OCI-M2 (cell line): ENCODE measurements around the gene PCCA.
"Not testable (repeated sequence)": the region's sequence is repeated elsewhere in the genome, so short reads cannot be mapped to it uniquely, and the experiment has no call there.

Source experiments
- DNase-seq: peaks from one replicate; lab custom pipeline; 2025; ENCODE audit not compliant: unreplicated experiment; lab: John Stamatoyannopoulos, UW

PCCA gene, protein sequence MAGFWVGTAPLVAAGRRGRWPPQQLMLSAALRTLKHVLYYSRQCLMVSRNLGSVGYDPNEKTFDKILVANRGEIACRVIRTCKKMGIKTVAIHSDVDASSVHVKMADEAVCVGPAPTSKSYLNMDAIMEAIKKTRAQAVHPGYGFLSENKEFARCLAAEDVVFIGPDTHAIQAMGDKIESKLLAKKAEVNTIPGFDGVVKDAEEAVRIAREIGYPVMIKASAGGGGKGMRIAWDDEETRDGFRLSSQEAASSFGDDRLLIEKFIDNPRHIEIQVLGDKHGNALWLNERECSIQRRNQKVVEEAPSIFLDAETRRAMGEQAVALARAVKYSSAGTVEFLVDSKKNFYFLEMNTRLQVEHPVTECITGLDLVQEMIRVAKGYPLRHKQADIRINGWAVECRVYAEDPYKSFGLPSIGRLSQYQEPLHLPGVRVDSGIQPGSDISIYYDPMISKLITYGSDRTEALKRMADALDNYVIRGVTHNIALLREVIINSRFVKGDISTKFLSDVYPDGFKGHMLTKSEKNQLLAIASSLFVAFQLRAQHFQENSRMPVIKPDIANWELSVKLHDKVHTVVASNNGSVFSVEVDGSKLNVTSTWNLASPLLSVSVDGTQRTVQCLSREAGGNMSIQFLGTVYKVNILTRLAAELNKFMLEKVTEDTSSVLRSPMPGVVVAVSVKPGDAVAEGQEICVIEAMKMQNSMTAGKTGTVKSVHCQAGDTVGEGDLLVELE

DNA sequence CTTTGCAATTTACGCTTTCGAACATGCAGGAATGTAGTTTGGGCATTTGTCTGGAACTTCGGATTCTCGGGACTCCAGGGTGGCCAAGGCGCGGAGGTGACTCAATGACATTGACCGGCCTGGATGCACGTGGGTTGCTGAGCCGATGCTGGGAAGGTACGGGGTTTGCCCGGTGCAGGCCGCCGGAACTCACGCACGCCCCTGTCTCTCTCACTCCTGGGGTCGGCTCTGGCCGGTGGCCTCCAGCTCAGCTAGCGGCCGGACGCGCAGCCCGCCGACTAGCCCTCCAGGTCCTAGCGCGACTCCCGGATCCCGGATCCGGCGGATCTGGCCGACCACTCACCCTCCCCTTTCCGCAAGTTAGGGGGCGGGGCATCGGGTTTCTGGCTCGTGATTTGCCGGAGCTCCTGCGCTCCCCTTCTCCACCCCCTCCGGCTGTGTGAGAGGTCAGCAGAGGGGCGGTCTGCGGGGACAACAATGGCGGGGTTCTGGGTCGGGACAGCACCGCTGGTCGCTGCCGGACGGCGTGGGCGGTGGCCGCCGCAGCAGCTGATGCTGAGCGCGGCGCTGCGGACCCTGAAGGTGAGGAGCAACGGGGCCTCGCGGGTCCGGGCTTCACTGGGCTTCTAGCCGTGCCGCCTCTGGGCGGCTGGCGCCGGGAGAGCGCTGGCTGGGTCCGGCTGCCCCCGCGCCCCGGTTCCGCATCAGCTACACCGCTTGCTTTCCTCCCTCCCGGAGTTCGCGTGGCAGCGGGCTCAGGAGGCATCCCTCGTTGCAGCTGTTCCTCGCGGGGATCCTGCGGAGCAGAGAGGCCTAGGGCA is at the start of gene PCCA:
PCCA (plus strand) TSS at position 450 of the 821 bp plus-strand sequence; CDS start at position 478, 28 bp downstream.
- DNase-seq: peak; percentile 70

GRCh38 chr13:100039740-100040139 is 49.2 kb upstream of the PCCA start:
- no peak for DNase-seq

- no peak for DNase-seq
These were observed 48.7 kb upstream of the PCCA start for GRCh38 chr13:100040196-100040595.

DNA sequence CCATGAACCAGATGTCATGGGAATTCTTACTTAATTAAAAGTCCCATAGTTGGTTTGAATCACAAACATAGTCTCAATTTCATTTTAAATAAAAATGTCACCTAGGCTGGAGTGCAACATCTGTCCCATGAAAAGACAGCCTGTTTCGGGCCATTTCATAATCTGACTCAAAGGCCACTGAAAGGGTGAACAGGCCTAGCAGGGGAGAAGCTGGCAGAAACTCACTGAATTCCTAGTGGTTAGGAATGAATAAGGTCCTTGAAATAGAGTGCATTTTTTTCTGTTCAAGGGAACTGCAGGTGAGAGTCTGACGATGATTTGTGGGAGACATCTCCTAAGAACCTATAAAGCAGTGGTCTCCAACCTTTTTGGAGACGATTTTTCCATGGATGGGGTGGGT is 44.0 kb upstream of the PCCA start:
- no peak for DNase-seq

DNA sequence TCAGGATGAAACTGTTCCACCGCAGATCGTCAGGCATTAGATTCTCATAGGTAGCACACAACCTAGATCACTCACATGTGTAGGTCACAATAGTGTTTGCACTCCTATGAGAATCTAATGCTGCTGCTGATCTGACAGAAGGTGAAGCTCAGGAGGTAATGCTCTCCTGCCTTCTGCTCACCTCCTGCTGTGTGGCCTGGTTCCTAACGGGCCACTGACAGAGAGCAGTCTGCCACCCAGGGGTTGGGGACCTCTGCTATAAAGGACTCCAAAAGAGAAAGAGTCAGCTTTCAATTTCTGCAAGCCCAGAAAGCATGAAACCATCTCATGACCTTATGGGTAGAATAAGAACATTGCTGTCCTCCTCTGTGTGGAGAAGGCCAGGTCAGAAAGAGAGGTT is 43.5 kb upstream of the PCCA start:
- DNase-seq: no peak

DNA sequence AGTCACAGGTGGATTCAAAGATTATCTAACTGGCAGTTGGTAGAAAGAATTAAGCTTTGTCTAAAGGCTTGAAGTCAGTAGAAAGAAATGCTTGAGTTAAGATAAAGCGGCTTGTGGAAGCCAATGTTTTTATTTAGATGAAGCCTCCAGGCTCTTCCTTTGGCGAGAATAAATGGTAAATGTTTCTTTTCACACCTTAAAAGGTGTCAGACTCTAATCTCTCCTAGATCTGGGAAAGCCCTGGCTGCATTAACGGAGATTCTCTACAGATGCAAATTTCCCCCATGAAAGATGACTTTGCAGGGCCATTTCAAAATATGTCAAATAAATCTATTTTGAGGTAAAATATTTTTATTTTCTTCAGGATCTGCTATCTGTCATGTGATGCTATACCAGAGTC is 37.8 kb upstream of the PCCA start:
- DNase-seq: no peak

DNA sequence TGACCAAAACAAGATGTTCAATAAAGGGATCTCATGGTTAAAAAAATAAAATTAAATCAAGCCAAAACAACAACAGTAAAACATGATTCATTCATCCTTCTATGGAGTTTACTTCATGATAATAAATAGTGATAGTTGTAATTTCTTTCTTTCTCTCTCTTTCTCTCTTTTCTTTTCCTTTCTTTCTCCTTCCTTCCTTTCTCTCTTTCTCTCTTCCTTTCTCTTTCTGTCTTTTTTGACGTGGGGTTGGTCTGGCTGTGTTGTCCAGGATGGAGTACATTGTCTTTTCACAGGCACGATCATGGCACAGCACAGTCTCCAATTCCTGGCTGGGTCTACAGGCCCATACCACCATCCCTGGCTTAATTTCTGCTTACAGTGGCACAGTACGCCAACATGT is 29.1 kb upstream of the PCCA start:
- no peak for DNase-seq

DNA sequence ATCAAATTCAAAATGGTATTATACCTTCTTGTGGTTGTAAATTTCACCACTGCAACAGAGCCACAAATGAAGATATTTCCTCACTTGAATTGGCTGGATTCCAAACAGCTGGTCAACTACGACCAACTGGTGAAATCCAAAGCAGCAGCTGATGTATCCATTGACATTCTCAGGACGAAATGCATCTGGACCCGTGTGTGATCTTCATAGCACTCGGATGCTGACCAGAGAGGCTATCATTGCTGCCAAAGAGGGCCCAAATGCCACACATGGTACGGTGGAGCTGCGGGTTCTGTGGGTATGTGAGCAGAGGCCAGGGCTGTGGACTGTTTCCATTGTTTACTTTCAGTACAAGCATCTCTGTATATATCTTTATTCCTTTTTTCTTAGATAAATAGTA is 25.6 kb upstream of the PCCA start:
- DNase-seq: no peak

GRCh38 chr13:100063906-100064305 is 25.0 kb upstream of the PCCA start:
- DNase-seq: no peak

DNA sequence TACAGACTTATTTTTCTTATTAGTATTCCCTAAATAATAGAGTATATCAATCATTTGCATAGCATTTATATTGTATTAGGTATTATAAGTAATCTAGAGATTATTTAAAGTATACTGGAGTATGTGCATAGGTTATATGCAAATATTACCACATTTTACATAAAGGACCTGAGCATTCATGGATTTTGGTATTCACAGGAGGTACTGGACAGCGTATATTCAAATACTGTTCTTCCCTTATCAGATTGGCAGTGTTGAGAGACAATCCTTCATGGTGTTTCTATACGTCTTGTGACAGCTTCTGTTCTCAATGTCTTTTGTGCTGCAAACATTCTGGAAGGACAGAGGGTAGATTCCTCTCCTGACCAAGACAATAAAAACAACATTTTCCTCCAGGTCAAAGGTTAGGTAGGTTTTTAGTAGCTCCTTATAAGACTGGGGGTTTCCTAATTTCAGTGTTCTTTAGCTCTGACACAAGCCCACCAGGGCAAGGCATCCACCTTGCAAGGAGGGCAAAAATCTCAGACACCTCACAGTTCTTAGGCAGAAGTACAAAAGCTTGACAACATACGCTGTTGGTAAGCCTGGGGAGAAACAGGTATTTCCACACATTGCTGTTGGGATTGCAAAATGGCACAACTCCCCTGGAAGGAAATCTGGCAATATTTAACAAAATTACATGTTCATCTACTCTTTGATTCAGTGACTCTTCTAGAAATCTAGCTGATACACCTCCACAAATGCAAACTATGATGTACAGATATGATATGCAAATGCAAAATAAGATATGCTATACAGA is 20.6 kb upstream of the PCCA start:
- no peak for DNase-seq

DNA sequence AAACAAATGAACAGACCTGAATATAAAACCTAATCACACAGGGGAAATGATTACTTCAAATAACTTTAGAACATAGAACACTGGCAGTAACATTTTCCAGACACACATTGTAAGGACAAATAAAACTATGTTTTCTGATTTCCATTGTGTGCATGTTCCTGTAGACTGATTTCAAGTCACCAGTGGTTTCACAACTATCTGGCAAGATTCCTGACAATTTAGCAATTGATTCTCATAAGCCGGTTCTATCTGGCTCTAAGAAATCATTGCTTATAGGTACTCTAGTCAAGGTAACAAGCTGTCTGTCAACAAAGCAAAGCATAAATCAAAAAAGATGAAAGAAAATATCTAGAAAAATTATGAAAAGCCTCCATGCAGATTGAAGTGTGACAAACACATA is 19.6 kb upstream of the PCCA start:
- DNase-seq: no peak

DNA sequence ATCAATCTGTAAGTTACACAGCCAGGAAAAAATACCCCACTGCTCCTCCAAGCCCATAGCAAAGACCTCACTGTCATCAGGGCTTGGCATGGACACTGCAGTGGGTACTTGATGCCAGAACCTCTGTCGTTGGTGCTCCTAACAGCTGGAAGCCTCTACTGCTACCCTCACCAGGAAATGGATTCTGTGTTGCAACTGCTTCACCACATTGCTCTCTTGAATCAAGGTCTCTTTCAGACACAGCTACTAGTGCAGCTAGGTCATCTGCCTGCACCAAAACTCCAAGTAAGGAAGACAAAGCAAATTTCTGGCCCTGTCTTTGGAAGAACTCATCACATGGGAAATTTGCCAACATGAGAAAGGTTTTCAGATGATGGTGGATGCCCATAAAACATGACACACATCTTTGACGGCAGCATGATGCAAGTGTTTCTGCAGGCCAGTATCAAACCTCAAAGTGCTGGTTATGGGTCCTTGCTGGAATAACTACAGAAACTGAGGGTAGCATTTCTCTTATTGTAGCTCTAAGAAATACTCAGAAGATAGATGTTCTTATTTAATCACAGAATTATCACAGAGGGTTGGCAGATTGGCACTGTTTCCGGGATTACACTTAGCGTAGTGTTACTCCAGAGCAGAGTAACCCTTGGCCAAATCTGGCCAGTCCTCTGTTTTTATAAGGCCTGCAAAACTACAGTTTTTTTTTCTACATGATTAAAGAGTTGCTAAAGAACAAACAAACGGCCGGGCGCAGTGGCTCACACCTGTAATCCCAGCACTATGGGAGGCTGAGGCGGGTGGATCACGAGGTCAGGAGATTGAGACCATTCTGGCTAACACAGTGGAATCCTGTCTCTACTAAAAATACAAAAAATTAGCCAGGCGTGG is 12.9 kb upstream of the PCCA start:
- DNase-seq: no peak

GRCh38 chr13:100079003-100079402 is 9.9 kb upstream of the PCCA start:
- not testable (repeated sequence) for DNase-seq

DNA sequence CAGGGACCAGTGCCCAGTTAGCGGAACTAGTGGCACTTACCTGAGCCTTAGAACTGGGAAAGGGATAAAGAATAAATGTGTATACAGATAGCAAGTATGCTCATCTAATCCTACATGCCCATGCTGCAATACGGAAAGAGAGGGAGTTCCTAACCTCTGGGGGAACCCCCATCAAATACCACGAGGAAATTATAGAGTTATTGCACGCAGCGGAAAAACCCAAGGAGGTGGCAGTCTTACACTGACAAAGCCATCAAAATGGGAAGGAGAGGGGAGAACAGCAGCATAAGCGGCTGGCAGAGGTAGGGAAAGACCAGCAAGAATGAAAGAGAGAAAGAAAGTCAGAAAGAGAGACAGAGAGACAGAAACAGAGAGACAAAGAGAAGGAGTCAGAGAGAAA is 5.5 kb upstream of the PCCA start:
- DNase-seq: not testable (repeated sequence)

DNA sequence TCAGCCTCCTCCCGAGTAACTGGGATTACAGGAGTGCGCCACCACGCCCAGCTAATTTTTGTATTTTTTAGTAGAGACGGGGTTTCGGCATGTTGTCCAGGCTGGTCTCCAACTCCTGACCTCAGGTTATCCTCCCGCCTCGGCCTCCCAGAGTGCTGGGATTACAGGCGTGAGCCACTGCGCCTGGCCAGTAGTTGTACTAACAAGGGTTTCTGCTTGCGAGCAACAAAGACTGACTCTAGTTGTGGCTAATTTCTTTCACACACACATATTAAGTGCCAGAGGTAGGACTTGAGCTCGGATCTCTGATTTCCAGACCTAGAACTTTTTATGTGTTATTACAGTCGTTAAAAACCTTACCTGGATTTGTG is 635 bp upstream of the PCCA start:
- no peak for DNase-seq

DNA sequence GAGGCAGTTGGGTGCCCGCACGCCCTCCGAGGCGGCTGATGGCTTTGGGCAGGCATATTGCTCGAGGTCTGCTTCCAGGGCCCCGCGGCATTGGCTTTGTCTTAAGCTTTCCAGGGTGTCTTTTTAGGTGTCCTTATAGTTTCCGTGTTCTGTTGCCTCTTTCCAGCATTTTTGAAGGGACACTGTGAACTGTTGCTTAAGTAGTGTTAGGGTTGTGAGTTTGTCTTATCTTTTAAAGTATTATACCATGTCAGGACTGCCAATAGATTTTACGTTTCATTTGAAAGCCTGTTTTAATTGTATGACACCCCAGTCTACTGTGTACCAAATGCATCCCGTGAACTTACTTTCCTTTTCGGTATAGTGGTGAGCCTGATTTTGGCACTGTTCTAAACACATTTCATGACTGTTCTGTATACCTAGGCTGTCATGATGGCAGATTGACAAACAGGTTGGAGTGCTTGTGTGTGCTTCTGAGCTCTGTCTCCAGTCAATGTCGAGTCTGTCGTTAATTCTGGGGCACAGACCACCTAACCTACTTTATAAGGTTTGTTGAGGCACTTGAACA is 656 bp downstream of the PCCA start:
- DNase-seq: no peak

DNA sequence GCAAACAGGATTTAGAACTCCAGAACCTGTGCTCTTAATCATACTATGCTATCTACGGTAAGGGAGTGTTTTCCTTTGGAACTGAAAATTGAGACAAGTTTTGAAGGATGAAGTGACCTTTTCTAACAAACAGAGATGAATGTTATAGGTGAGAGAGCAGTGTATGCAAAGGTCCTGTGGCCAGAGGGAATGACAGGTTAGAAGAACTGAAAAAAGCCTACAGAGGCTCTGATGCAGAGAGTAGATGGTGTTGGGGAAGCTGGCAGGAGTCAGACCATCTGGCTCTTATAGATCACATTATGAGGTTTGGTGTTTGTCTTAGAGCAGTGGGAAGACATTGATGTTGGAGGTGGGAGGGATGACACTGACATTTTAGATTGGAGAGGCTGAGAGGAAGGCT is 2.0 kb downstream of the PCCA start:
- DNase-seq: no peak

- DNase-seq: no peak
These were observed 2.5 kb downstream of the PCCA start for GRCh38 chr13:100091391-100091790.

DNA sequence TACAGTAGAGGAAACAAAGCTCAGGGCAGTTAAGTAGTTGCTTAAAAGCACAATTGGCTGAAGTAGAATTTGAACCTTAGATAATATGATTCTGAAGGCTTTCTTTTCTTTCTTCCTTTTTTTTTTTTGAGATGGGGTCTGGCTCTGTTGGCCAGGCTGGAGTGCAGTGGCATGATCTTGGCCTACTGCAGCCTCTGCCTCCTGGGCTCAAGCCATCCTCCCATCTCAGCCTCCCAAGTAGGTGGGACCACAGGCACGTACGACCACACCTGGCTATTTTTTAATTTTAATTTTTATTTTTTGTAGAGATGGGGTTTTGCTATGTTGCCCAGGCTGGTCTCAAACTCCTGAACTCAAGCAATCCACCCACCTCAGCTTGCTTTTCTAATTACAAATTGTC is 3.4 kb downstream of the PCCA start:
- DNase-seq: not testable (repeated sequence)

DNA sequence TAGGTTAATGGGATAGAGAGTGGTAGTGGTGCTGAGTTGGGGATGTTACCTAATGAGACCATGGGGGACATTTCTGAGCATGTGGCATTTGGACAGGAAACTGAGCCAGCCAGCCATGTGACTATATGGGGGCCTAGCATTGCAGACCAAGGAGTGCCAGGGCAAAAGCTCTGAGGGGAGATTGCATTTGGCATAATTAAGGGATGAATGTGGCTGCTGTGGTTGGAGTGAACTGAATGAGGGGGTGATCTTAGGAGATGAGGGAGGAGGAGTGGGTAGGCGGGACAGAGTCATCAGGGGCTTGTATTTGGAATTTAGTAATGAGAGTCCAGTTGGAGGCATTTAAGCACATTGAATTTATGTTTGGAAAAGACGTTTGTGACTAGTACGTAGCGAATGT is 6.6 kb downstream of the PCCA start:
- no peak for DNase-seq
